Measurements from ENCODE around the gene ZNF189.

ZNF189 gene

GRCh38 chr9:101453776-101454570 lies 55.3 kb downstream of the ZNF189 start:
- peak in 1 of 2 donors; percentile 61 for DNase-seq (ENCODE audit: low read depth in 2 of 2)
- TF ChIP-seq, protein P1, sequence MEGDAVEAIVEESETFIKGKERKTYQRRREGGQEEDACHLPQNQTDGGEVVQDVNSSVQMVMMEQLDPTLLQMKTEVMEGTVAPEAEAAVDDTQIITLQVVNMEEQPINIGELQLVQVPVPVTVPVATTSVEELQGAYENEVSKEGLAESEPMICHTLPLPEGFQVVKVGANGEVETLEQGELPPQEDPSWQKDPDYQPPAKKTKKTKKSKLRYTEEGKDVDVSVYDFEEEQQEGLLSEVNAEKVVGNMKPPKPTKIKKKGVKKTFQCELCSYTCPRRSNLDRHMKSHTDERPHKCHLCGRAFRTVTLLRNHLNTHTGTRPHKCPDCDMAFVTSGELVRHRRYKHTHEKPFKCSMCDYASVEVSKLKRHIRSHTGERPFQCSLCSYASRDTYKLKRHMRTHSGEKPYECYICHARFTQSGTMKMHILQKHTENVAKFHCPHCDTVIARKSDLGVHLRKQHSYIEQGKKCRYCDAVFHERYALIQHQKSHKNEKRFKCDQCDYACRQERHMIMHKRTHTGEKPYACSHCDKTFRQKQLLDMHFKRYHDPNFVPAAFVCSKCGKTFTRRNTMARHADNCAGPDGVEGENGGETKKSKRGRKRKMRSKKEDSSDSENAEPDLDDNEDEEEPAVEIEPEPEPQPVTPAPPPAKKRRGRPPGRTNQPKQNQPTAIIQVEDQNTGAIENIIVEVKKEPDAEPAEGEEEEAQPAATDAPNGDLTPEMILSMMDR (IDR thresholded peaks at IDR 0.05; ENCODE audit: low read depth, low read length) = no peak
- H3K4me3 ChIP-seq (replicated peaks in 1 of 2; ENCODE audit: low read depth in 2 of 2, low read length in 2 of 2) = no peak overlapping the region

DNA sequence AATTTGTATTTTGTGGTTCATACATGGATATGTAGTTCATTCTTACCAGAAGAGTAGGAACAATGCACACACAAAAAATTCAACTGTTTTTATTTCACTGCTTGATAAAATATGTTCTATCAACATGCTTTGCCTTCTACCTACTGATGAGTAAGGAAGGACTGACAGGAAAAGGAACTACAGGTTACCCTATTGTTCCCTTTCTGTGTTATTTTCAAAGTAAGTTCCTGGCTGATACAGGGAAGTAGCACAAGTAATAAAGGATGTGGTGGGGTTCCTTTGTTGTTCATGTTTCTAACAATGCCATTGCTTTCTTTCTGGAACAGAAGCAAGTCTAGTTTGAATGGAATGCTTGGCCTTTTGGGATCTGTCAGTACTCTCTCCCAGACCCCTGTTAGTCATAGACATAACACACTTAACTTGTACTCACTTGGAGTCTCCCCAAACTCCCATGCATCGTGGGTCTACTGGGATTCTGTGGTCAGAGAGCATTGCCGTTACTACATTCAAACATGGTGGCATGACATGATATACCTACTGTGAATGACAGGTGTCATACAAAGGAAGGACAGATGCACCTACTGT lies 57.1 kb downstream of the ZNF189 start:
- no peak overlapping the region for H3K4me3 ChIP-seq (replicated peaks in 1 of 2; ENCODE audit: low read depth in 2 of 2, low read length in 2 of 2)
- TF ChIP-seq, protein P1 (IDR thresholded peaks at IDR 0.05; ENCODE audit: low read depth, low read length) = no peak
- DNase-seq (ENCODE audit: low read depth in 2 of 2) = peak; percentile 13 to 74

GRCh38 chr9:101457003-101457402 lies 58.4 kb downstream of the ZNF189 start:
- H3K4me3 ChIP-seq (replicated peaks in 1 of 2; ENCODE audit: low read depth in 2 of 2, low read length in 2 of 2) = no peak overlapping the region
- no peak for DNase-seq (ENCODE audit: low read depth in 2 of 2)
- TF ChIP-seq, protein P1 (IDR thresholded peaks at IDR 0.05; ENCODE audit: low read depth, low read length) = no peak

DNA sequence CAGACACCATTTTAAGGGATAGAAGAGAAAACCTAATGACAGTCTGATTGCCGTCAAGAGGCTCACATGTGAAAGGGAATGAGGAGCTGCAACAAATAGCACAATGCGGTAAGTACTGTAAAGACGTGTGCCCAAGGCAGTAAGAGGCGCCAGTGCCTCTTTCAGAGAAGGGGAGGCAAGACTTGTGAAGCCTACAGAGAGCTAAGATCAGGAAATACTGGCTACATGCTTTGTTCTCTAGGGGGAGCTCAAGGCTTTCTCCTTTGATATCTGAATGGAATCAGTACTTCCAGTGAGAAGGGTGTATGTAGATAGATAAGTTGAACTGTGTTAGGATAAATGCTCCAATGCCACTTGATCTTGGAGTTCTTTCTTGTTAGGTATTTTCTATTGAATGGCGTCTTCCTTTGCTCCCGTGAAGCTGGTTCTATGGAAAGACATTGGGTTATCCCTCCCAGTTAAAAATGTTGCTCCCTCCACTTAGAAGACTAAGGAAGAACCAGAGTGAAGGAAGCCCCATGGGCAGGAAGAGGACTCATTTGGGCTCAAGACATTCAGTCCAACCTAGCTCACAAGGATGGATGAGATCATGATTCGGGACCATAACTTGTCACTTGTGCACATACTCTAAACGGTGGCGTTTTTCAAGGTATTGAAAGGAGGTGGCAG lies 60.4 kb downstream of the ZNF189 start:
- H3K4me3 ChIP-seq (replicated peaks in 1 of 2; ENCODE audit: low read depth in 2 of 2, low read length in 2 of 2) = no peak overlapping the region
- TF ChIP-seq, protein P1 (IDR thresholded peaks at IDR 0.05; ENCODE audit: low read depth, low read length) = peak; percentile 77
- peak; percentile 76 to 84 for DNase-seq (ENCODE audit: low read depth in 2 of 2)

Data from cardiac fibroblast (primary cell).